ENCODE results near the gene NR2E1. TPM values are rescaled to one million over a fixed set of nuclear protein-coding genes. Genes with fewer than 3 reads are reported as not detected.
A peak's percentile ranks its signal among the peaks of the same experiment; 100 is the strongest.

NR2E1 gene
- total RNA-seq, 1 experiment from 2014 or later: not detected

GRCh38 chr6:108159981-108160380, 5.8 kb upstream of the NR2E1 start:
- BruUV-seq (replicated peaks): no TSS peak
- DNase-seq (ENCODE audit: unreplicated experiment): no peak
- ChIA-PET CTCF (interaction anchor here (0.6 to 0.7 kb wide), 2 partner anchors 126 to 841 kb away, joined by 3 to 5 read pairs; no protein-coding TSS in a partner anchor), POLR2A (no interaction called here)
- Mint-ChIP-seq H3K4me1 (ENCODE audit: insufficient read depth, unreplicated experiment) (peaks cover 4% of the 10 kb centered on the region), H3K27me3 (ENCODE audit: insufficient read depth, unreplicated experiment) (peaks cover 84% of the 10 kb centered on the region), H3K9me3 (ENCODE audit: unreplicated experiment) (no peaks in the 10 kb centered on the region), H3K27ac (ENCODE audit: low read depth, unreplicated experiment) (no peak overlapping the region), H3K36me3 (ENCODE audit: insufficient read depth, unreplicated experiment) (no peaks in the 10 kb centered on the region), H3K4me3 (ENCODE audit: unreplicated experiment) (no peak overlapping the region)
- intact Hi-C loops (cut with micrococcal nuclease): no loop called here
- TF ChIP-seq CTCF (IDR thresholded peaks at IDR 0.05; ENCODE audit: unreplicated experiment): no peak

GRCh38 chr6:108161724-108162282, 4.0 kb upstream of the NR2E1 start:
- peaks cover 92% of the 10 kb centered on the region for H3K27me3 Mint-ChIP-seq (ENCODE audit: insufficient read depth, unreplicated experiment)
- POLR2A ChIA-PET: no interaction called here
- DNase-seq (ENCODE audit: unreplicated experiment): no peak
- no peak for TF ChIP-seq CTCF (IDR thresholded peaks at IDR 0.05; ENCODE audit: unreplicated experiment)
- no peak overlapping the region for H3K4me3 Mint-ChIP-seq (ENCODE audit: unreplicated experiment)
- BruUV-seq (replicated peaks): no TSS peak
- no peaks in the 10 kb centered on the region for H3K9me3 Mint-ChIP-seq (ENCODE audit: unreplicated experiment)
- intact Hi-C loops (cut with micrococcal nuclease): no loop called here
- no peak overlapping the region for H3K27ac Mint-ChIP-seq (ENCODE audit: low read depth, unreplicated experiment)
- CTCF ChIA-PET: interaction anchor here (0.6 kb wide), 1 partner anchor 60 kb away, joined by 3 read pairs; no protein-coding TSS in a partner anchor
- H3K4me1 Mint-ChIP-seq (ENCODE audit: insufficient read depth, unreplicated experiment): no peaks in the 10 kb centered on the region
- no peaks in the 10 kb centered on the region for H3K36me3 Mint-ChIP-seq (ENCODE audit: insufficient read depth, unreplicated experiment)

GRCh38 chr6:108163267-108163643, 2.6 kb upstream of the NR2E1 start:
- H3K9me3 Mint-ChIP-seq (ENCODE audit: unreplicated experiment): no peaks in the 10 kb centered on the region
- ChIA-PET CTCF (no interaction called here), POLR2A (no interaction called here)
- no peak overlapping the region for H3K4me3 Mint-ChIP-seq (ENCODE audit: unreplicated experiment)
- TF ChIP-seq CTCF (IDR thresholded peaks at IDR 0.05; ENCODE audit: unreplicated experiment): no peak
- intact Hi-C loops (cut with micrococcal nuclease): no loop called here
- no TSS peak for BruUV-seq (replicated peaks)
- peaks cover 83% of the 10 kb centered on the region for H3K27me3 Mint-ChIP-seq (ENCODE audit: insufficient read depth, unreplicated experiment)
- peak; percentile 34 for DNase-seq (ENCODE audit: unreplicated experiment)
- no peaks in the 10 kb centered on the region for H3K36me3 Mint-ChIP-seq (ENCODE audit: insufficient read depth, unreplicated experiment)
- H3K27ac Mint-ChIP-seq (ENCODE audit: low read depth, unreplicated experiment): no peak overlapping the region
- H3K4me1 Mint-ChIP-seq (ENCODE audit: insufficient read depth, unreplicated experiment): no peaks in the 10 kb centered on the region

- no TSS peak for BruUV-seq (replicated peaks)
- POLR2A ChIA-PET: interaction anchor here (0.6 kb wide), 1 partner anchor 260 kb away, joined by 3 read pairs; no protein-coding TSS in a partner anchor
- Mint-ChIP-seq H3K27me3 (ENCODE audit: insufficient read depth, unreplicated experiment) (peaks cover 77% of the 10 kb centered on the region), H3K27ac (ENCODE audit: low read depth, unreplicated experiment) (no peak overlapping the region), H3K9me3 (ENCODE audit: unreplicated experiment) (no peaks in the 10 kb centered on the region), H3K4me3 (ENCODE audit: unreplicated experiment) (no peak overlapping the region), H3K36me3 (ENCODE audit: insufficient read depth, unreplicated experiment) (no peaks in the 10 kb centered on the region), H3K4me1 (ENCODE audit: insufficient read depth, unreplicated experiment) (no peaks in the 10 kb centered on the region)
- no peak for DNase-seq (ENCODE audit: unreplicated experiment)
- no peak for TF ChIP-seq CTCF (IDR thresholded peaks at IDR 0.05; ENCODE audit: unreplicated experiment)
- CTCF ChIA-PET: interaction anchor here (0.7 kb wide), 1 partner anchor 45 kb away, joined by 3 read pairs; no protein-coding TSS in a partner anchor
- intact Hi-C loops (cut with micrococcal nuclease): no loop called here
These were observed 1.9 kb upstream of the NR2E1 start for GRCh38 chr6:108163644-108164542.

Data from MCF 10A (cell line).